ENCODE measurements around the gene ZSWIM1. TPM values are rescaled to one million over a fixed set of nuclear protein-coding genes. Genes with fewer than 3 reads are reported as not detected.

The ZSWIM1 gene
- total and polyA plus RNA-seq, 2 of the 13 experiments (the other 11 are each of a cell fraction or from before 2014, with no cell fraction given) = 9.5 to 11.7 TPM

- TF ChIP-seq, protein P1, sequence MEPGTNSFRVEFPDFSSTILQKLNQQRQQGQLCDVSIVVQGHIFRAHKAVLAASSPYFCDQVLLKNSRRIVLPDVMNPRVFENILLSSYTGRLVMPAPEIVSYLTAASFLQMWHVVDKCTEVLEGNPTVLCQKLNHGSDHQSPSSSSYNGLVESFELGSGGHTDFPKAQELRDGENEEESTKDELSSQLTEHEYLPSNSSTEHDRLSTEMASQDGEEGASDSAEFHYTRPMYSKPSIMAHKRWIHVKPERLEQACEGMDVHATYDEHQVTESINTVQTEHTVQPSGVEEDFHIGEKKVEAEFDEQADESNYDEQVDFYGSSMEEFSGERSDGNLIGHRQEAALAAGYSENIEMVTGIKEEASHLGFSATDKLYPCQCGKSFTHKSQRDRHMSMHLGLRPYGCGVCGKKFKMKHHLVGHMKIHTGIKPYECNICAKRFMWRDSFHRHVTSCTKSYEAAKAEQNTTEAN (CRISPR knock-in tag; conservative IDR thresholded peaks at IDR 0.05) = 0 out of 2 replicates have a peak, but pooled peaks have one; percentile 22
- TF ChIP-seq FLYWCH1 (CRISPR knock-in tag; IDR thresholded peaks at IDR 0.05) (no peak), GZF1 (CRISPR knock-in tag; IDR thresholded peaks at IDR 0.05) (no peak), ARID2 (CRISPR knock-in tag; IDR thresholded peaks at IDR 0.05; ENCODE audit: borderline replicate concordance) (no peak), ZNF235 (CRISPR knock-in tag; IDR thresholded peaks at IDR 0.05; ENCODE audit: borderline replicate concordance) (no peak), ZNF264 (CRISPR knock-in tag; IDR thresholded peaks at IDR 0.05) (no peak), PHF20 (CRISPR knock-in tag; IDR thresholded peaks at IDR 0.05) (no peak), ESRRA (CRISPR knock-in tag; IDR thresholded peaks at IDR 0.05; ENCODE audit: low read depth) (0 out of 2 replicates have a peak, but pooled peaks have one; percentile 19), ZNF33B (CRISPR knock-in tag; IDR thresholded peaks at IDR 0.05) (no peak), NFE2L2 (IDR thresholded peaks at IDR 0.05; ENCODE audit: low read length) (no peak), ZNF552 (CRISPR knock-in tag; IDR thresholded peaks at IDR 0.05; ENCODE audit: borderline replicate concordance) (no peak), KAT8 (CRISPR knock-in tag; IDR thresholded peaks at IDR 0.05) (0 out of 2 replicates have a peak, but pooled peaks have one; percentile 40), NONO (IDR thresholded peaks at IDR 0.05) (no peak), NONO (CRISPR knock-in tag; conservative IDR thresholded peaks at IDR 0.05) (no peak), ZNF484 (CRISPR knock-in tag; IDR thresholded peaks at IDR 0.05; ENCODE audit: borderline replicate concordance, low read depth) (no peak), ZNF639 (CRISPR knock-in tag; conservative IDR thresholded peaks at IDR 0.05) (no peak), HNRNPLL (IDR thresholded peaks at IDR 0.05; ENCODE audit: low read depth, low read length, poor library complexity, severe bottlenecking) (no peak), HMGXB3 (CRISPR knock-in tag; IDR thresholded peaks at IDR 0.05; ENCODE audit: borderline replicate concordance) (no peak), IKZF1 (IDR thresholded peaks at IDR 0.05) (no peak), MED8 (CRISPR knock-in tag; IDR thresholded peaks at IDR 0.05; ENCODE audit: insufficient replicate concordance) (no peak), CENPX (CRISPR knock-in tag; IDR thresholded peaks at IDR 0.05) (no peak), ZSCAN31 (CRISPR knock-in tag; IDR thresholded peaks at IDR 0.05; ENCODE audit: low read depth) (0 out of 2 replicates have a peak, but pooled peaks have one; percentile 31)
- TF ChIP-seq, protein P2, sequence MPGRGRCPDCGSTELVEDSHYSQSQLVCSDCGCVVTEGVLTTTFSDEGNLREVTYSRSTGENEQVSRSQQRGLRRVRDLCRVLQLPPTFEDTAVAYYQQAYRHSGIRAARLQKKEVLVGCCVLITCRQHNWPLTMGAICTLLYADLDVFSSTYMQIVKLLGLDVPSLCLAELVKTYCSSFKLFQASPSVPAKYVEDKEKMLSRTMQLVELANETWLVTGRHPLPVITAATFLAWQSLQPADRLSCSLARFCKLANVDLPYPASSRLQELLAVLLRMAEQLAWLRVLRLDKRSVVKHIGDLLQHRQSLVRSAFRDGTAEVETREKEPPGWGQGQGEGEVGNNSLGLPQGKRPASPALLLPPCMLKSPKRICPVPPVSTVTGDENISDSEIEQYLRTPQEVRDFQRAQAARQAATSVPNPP (CRISPR knock-in tag; IDR thresholded peaks at IDR 0.05) = no peak
Observed at GRCh38 chr20:45918182-45918737, 37.2 kb downstream of the ZSWIM1 start (continued).
